IMR-90 (cell line): Measurements from ENCODE around the gene NPAS2. TPM values are rescaled to one million over a fixed set of nuclear protein-coding genes. Genes with fewer than 3 reads are reported as not detected.
A peak's percentile ranks its signal among the peaks of the same experiment; 100 is the strongest.

Source experiments
- ATAC-seq: fragments of 200-7000 bp; cut with Tn5 transposase; 2 replicates; pipeline ENCODE4 v1.9.1; 2020; ENCODE audit warnings: low read depth, mild to moderate bottlenecking, moderate library complexity
- BruUV-seq: library from RNA; stranded (reverse); fragments of 400-500 nt; replicated peaks from 2 replicates; lab custom pipeline; 2021; lab: Mats Ljungman, UMichigan
- CTCF ChIA-PET: fragments of 300-600 bp; formaldehyde crosslinking; extraction: SDS; loops from one replicate; lab custom pipeline; 2021; ENCODE audit warnings: antibody characterized with exemption; lab: Yijun Ruan, JAX
- POLR2A ChIA-PET: fragments of 300-600 bp; sonication (Branson Sonifier 250); formaldehyde crosslinking; loops from one replicate; lab custom pipeline; 2022; ENCODE audit warnings: antibody characterized with exemption; ENCODE audit not compliant: unreplicated experiment; lab: Charles Lee
- DNase-seq: peaks from one replicate; pipeline ENCODE4 v3.0.0; 2013
- H2AFZ ChIP-seq: replicated peaks from 2 replicates; pipeline ENCODE3; 2013; ENCODE audit warnings: low read length, mild to moderate bottlenecking; ENCODE audit not compliant: poor library complexity
- H2AK5ac ChIP-seq: 2 replicates; pipeline ENCODE4 v1.6.1; 2013; ENCODE audit warnings: low read depth, low read length, inconsistent platforms
- H2AK9ac ChIP-seq: replicated peaks from 2 replicates; pipeline ENCODE3; 2013; ENCODE audit warnings: mild to moderate bottlenecking, low read depth, low read length, moderate library complexity; ENCODE audit not compliant: poor library complexity
- H2BK120ac ChIP-seq: 2 replicates; pipeline ENCODE4 v1.6.1; 2013; ENCODE audit warnings: low read depth, low read length, inconsistent platforms
- H2BK15ac ChIP-seq: 3 replicates; pipeline ENCODE4 v1.6.1; 2013; ENCODE audit warnings: low read depth, low read length, inconsistent platforms
- H2BK20ac ChIP-seq: 2 replicates; pipeline ENCODE4 v1.6.1; 2013; ENCODE audit warnings: low read depth, mild to moderate bottlenecking, inconsistent platforms, low read length, moderate library complexity
- H2BK5ac ChIP-seq: 2 replicates; pipeline ENCODE4 v1.6.1; 2013; ENCODE audit warnings: mild to moderate bottlenecking, low read depth, low read length, inconsistent platforms; ENCODE audit not compliant: poor library complexity, severe bottlenecking
- H3K14ac ChIP-seq: replicated peaks from 2 replicates; pipeline ENCODE4 v1.6.1; 2013; ENCODE audit warnings: low read depth, low read length, inconsistent platforms
- H3K18ac ChIP-seq: 2 replicates; pipeline ENCODE4 v1.6.1; 2013; ENCODE audit warnings: low read depth, low read length, control low read depth
- H3K23ac ChIP-seq: 2 replicates; pipeline ENCODE4 v1.6.1; 2013; ENCODE audit warnings: low read depth, low read length, inconsistent platforms
- H3K27ac ChIP-seq: 2 replicates; pipeline ENCODE4 v1.5.1; 2013; ENCODE audit warnings: mild to moderate bottlenecking, control low read depth, low read length; ENCODE audit not compliant: insufficient read depth
- H3K27me3 ChIP-seq: 2 replicates; pipeline ENCODE4 v1.6.1; 2013; ENCODE audit warnings: low read length; ENCODE audit not compliant: control insufficient read depth, insufficient read depth
- H3K36me3 ChIP-seq: 2 replicates; pipeline ENCODE4 v1.6.1; 2013; ENCODE audit warnings: low read length, mixed read lengths; ENCODE audit not compliant: control insufficient read depth, insufficient read depth
- H3K4ac ChIP-seq: 2 replicates; pipeline ENCODE4 v1.6.1; 2013; ENCODE audit warnings: low read depth, low read length, inconsistent platforms
- H3K4me1 ChIP-seq: 2 replicates; pipeline ENCODE4 v1.6.1; 2013; ENCODE audit warnings: low read length, mixed read lengths; ENCODE audit not compliant: control insufficient read depth, insufficient read depth
- H3K4me2 ChIP-seq: 2 replicates; pipeline ENCODE4 v1.6.1; 2013; ENCODE audit warnings: low read depth, mild to moderate bottlenecking, control low read depth, low read length, moderate library complexity
- H3K4me3 ChIP-seq: 2 replicates; pipeline ENCODE4 v1.5.1; 2013; ENCODE audit warnings: low read depth, mild to moderate bottlenecking, control low read depth, low read length, moderate library complexity; ENCODE audit not compliant: insufficient read depth
- H3K56ac ChIP-seq: 2 replicates; pipeline ENCODE4 v1.6.1; 2013; ENCODE audit warnings: low read length, inconsistent platforms; ENCODE audit not compliant: insufficient read depth; ENCODE audit errors: extremely low read depth
- H3K79me1 ChIP-seq, 2 experiments: 2 replicates each; pipeline ENCODE4 v1.6.1; 2013; ENCODE audit warnings: low read length in 2 of 2, inconsistent platforms in 1 of 2, low read depth in 1 of 2
- H3K9ac ChIP-seq: 2 replicates; pipeline ENCODE4 v1.6.1; 2013; ENCODE audit warnings: low read depth, low read length, control low read depth
- H3K9me1 ChIP-seq: 2 replicates; pipeline ENCODE4 v1.6.1; 2013; ENCODE audit warnings: low read length, inconsistent platforms; ENCODE audit not compliant: insufficient read depth
- H3K9me3 ChIP-seq: 2 replicates; pipeline ENCODE4 v1.6.1; 2013; ENCODE audit warnings: low read length; ENCODE audit not compliant: control insufficient read depth, insufficient read depth
- H4K20me1 ChIP-seq: 2 replicates; pipeline ENCODE4 v1.6.1; 2013; ENCODE audit warnings: low read length, inconsistent platforms; ENCODE audit not compliant: insufficient read depth
- H4K5ac ChIP-seq: 2 replicates; pipeline ENCODE4 v1.6.1; 2013; ENCODE audit warnings: mild to moderate bottlenecking, low read depth, low read length, control low read depth
- H4K8ac ChIP-seq, 2 experiments: 2 replicates each; pipeline ENCODE4 v1.6.1; 2013; ENCODE audit warnings: low read depth in 2 of 2, low read length in 2 of 2, control low read depth in 1 of 2, inconsistent platforms in 1 of 2
- H4K91ac ChIP-seq: 2 replicates; pipeline ENCODE4 v1.6.1; 2013; ENCODE audit warnings: low read depth, low read length, inconsistent platforms; ENCODE audit not compliant: insufficient read depth
- BHLHE40 ChIP-seq: fragments of 150-350 bp; IDR thresholded peaks from 2 replicates; pipeline ENCODE4 v1.6.1; 2016; ENCODE audit warnings: mild to moderate bottlenecking, low read depth, low read length
- CEBPB ChIP-seq: IDR thresholded peaks from 2 replicates; pipeline ENCODE4 v1.6.1; 2012; ENCODE audit warnings: low read depth, low read length, improper control_type of control experiment
- CHD1 ChIP-seq: IDR thresholded peaks from 2 replicates; pipeline ENCODE4 v1.6.1; 2012; ENCODE audit warnings: low read depth, low read length, improper control_type of control experiment
- FOS ChIP-seq: fragments of 150-350 bp; IDR thresholded peaks from 2 replicates; pipeline ENCODE4 v1.6.1; 2016; ENCODE audit warnings: low read depth, low read length
- MAFK ChIP-seq: IDR thresholded peaks from 2 replicates; pipeline ENCODE4 v1.6.1; 2012; ENCODE audit warnings: low read depth, low read length, improper control_type of control experiment
- MAZ ChIP-seq: IDR thresholded peaks from 2 replicates; pipeline ENCODE4 v1.6.1; 2012; ENCODE audit warnings: low read depth, mild to moderate bottlenecking, low read length, improper control_type of control experiment, moderate library complexity, borderline replicate concordance
- MXI1 ChIP-seq: IDR thresholded peaks from 2 replicates; pipeline ENCODE4 v1.6.1; 2012; ENCODE audit warnings: low read depth, mild to moderate bottlenecking, low read length, moderate library complexity, borderline replicate concordance
- NFE2L2 ChIP-seq: fragments of 150-350 bp; IDR thresholded peaks from 2 replicates; pipeline ENCODE4 v1.6.1; 2016; ENCODE audit warnings: low read depth, mild to moderate bottlenecking, low read length
- POLR2A ChIP-seq: IDR thresholded peaks from 2 replicates; pipeline ENCODE4 v1.6.1; 2012; ENCODE audit warnings: mild to moderate bottlenecking, low read depth, low read length
- RAD21 ChIP-seq: IDR thresholded peaks from 2 replicates; pipeline ENCODE4 v1.6.1; 2012; ENCODE audit warnings: low read length, improper control_type of control experiment
- RCOR1 ChIP-seq: IDR thresholded peaks from 2 replicates; pipeline ENCODE4 v1.6.1; 2012; ENCODE audit warnings: mild to moderate bottlenecking, low read length, improper control_type of control experiment; ENCODE audit not compliant: insufficient replicate concordance
- RFX5 ChIP-seq: IDR thresholded peaks from 2 replicates; pipeline ENCODE4 v1.8.0; 2012; ENCODE audit warnings: low read depth, mild to moderate bottlenecking, low read length, moderate library complexity
- SMC3 ChIP-seq: fragments of 150-350 bp; IDR thresholded peaks from 2 replicates; pipeline ENCODE4 v1.6.1; 2016; ENCODE audit warnings: low read depth, mild to moderate bottlenecking, antibody characterized with exemption, low read length, moderate library complexity
- whole genome bisulfite sequencing, 2 experiments: methylation state at CpG; one replicate each; pipeline versions ENCODE4 v1.1.5 to v1.1.7; 2013; ENCODE audit warnings: missing lambda C conversion rate in 2 of 2; ENCODE audit not compliant: insufficient read length in 1 of 2; ENCODE audit errors: extremely low coverage in 2 of 2; 5-methylcytosine and 5-hydroxymethylcytosine counted together
- dilution Hi-C: fragments of 300-500 bp; cut with HindIII; formaldehyde crosslinking; loops from one replicate; pipeline ENCODE4 v1.14.3; 2018; ENCODE audit warnings: low sequenced_read_pairs; ENCODE audit not compliant: unreplicated experiment
- in situ Hi-C: fragments of 300-500 bp; cut with MboI; formaldehyde crosslinking; loops from 3 replicates; pipeline ENCODE4 v1.14.3; 2019; ENCODE audit warnings: low sequenced_read_pairs, inconsistent platforms, mixed read lengths
- intact Hi-C: fragments of 100-400 bp; cut with micrococcal nuclease; formaldehyde crosslinking; loops from 2 replicates; pipeline ENCODE4 v1.10.0; 2022
- polyA plus RNA-seq, 3 experiments: library from polyadenylated mRNA; depleted of rRNA; stranded (reverse); fragments of >200 nt; gene quantifications; 2 replicates each; pipeline ENCODE4 v1.2.3, GENCODE V29; 2012; ENCODE audit warnings: low replicate concordance in 1 of 3
- total RNA-seq: library from RNA; depleted of rRNA; stranded (reverse); fragments of >200 nt; gene quantifications from 2 replicates; pipeline ENCODE4 v1.2.3, GENCODE V29; 2012
- TF ChIP-seq, protein P1 (sequence below): fragments of 150-350 bp; IDR thresholded peaks from 2 replicates; pipeline ENCODE4 v1.6.1; 2017; ENCODE audit warnings: mild to moderate bottlenecking, antibody characterized with exemption, low read length, low read depth
- TF ChIP-seq, protein P2 (sequence below): conservative IDR thresholded peaks from 2 replicates; pipeline ENCODE4 v1.5.1; 2012; ENCODE audit warnings: mild to moderate bottlenecking, low read depth, low read length, improper control_type of control experiment
- TF ChIP-seq, protein P3 (sequence below): fragments of 150-350 bp; IDR thresholded peaks from 2 replicates; pipeline ENCODE4 v1.6.1; 2016; ENCODE audit warnings: low read depth, mild to moderate bottlenecking, low read length, moderate library complexity, borderline replicate concordance

The NPAS2 gene
- total and polyA plus RNA-seq, 2 of the 4 experiments (the other 2 are of a cell fraction), result 5.2 to 14.8 TPM

DNA sequence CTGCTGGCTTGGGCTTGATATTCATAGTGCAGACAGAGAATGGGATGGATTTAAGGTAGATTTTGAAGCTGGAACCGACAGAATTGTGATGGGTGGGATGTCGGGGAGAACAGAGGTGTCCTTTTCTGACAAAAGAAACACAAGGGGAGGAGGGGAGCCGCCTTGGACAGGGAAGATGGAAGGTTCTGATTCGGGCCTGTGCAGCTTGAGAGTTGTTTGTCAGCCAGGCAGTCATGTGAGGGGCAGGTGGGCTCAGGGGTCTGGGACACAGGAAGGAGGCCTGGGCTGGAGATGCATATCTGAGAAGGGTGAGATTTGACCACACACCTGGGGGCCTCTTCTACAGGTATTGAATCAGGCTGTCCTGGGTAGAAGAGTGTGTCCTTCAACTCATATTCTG lies 41.4 kb downstream of the NPAS2 start:
- Histone ChIP-seq H3K36me3 (no peaks in the 10 kb centered on the region), H3K4me2 (no peak overlapping the region), H3K4me1 (peaks cover 16% of the 10 kb centered on the region), H2BK5ac (no peak overlapping the region), H4K5ac (no peak overlapping the region), H4K91ac (no peak overlapping the region), H3K27ac (no peak overlapping the region), H3K9me1 (peaks cover 20% of the 10 kb centered on the region), H2BK120ac (no peak overlapping the region), H2BK20ac (0 out of 2 replicates have a peak overlapping the region, but pooled peaks have one; percentile 14), H3K27me3 (no peaks in the 10 kb centered on the region), H2AFZ (no peak overlapping the region), H2AK9ac (no peak overlapping the region), H3K9ac (no peak overlapping the region), H3K79me1 (peaks cover 35 to 79% of the 10 kb centered on the region in 2 experiments), H3K4ac (peak overlapping the region; percentile 13; the same call in 1 of the 2 replicates), H3K4me3 (no peak overlapping the region), H3K18ac (no peak overlapping the region), H2AK5ac (peak overlapping the region; percentile 26), H3K9me3 (no peaks in the 10 kb centered on the region), H3K14ac (0 out of 2 replicates have a peak overlapping the region, but pooled peaks have one; percentile 12), H3K56ac (no peak overlapping the region), H4K8ac (no peak overlapping the region), H3K23ac (no peak overlapping the region), H2BK15ac (0 out of 3 replicates have a peak overlapping the region, but pooled peaks have one; percentile 11), H4K20me1 (peaks cover 5% of the 10 kb centered on the region)
- POLR2A ChIA-PET, result no interaction called here
- in situ Hi-C loops (no loop called here), intact Hi-C loops (no loop called here), dilution Hi-C loops (no loop called here)
- BruUV-seq, result no TSS peak
- DNase-seq, result no peak
- no peak for TF ChIP-seq BHLHE40
- no peak for TF ChIP-seq FOS
- no peak for TF ChIP-seq RAD21
- TF ChIP-seq MAFK, result no peak
- no peak for TF ChIP-seq MAZ
- no peak for TF ChIP-seq CHD1
- no peak for TF ChIP-seq CEBPB
- no peak for TF ChIP-seq POLR2A
- TF ChIP-seq, protein P1, sequence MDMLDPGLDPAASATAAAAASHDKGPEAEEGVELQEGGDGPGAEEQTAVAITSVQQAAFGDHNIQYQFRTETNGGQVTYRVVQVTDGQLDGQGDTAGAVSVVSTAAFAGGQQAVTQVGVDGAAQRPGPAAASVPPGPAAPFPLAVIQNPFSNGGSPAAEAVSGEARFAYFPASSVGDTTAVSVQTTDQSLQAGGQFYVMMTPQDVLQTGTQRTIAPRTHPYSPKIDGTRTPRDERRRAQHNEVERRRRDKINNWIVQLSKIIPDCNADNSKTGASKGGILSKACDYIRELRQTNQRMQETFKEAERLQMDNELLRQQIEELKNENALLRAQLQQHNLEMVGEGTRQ, result no peak
- TF ChIP-seq, protein P2, sequence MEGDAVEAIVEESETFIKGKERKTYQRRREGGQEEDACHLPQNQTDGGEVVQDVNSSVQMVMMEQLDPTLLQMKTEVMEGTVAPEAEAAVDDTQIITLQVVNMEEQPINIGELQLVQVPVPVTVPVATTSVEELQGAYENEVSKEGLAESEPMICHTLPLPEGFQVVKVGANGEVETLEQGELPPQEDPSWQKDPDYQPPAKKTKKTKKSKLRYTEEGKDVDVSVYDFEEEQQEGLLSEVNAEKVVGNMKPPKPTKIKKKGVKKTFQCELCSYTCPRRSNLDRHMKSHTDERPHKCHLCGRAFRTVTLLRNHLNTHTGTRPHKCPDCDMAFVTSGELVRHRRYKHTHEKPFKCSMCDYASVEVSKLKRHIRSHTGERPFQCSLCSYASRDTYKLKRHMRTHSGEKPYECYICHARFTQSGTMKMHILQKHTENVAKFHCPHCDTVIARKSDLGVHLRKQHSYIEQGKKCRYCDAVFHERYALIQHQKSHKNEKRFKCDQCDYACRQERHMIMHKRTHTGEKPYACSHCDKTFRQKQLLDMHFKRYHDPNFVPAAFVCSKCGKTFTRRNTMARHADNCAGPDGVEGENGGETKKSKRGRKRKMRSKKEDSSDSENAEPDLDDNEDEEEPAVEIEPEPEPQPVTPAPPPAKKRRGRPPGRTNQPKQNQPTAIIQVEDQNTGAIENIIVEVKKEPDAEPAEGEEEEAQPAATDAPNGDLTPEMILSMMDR, result no peak
- no peak for TF ChIP-seq MXI1
- no peak for TF ChIP-seq RFX5
- no peak for TF ChIP-seq SMC3
- TF ChIP-seq, protein P3, sequence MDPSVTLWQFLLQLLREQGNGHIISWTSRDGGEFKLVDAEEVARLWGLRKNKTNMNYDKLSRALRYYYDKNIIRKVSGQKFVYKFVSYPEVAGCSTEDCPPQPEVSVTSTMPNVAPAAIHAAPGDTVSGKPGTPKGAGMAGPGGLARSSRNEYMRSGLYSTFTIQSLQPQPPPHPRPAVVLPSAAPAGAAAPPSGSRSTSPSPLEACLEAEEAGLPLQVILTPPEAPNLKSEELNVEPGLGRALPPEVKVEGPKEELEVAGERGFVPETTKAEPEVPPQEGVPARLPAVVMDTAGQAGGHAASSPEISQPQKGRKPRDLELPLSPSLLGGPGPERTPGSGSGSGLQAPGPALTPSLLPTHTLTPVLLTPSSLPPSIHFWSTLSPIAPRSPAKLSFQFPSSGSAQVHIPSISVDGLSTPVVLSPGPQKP, result no peak
- TF ChIP-seq NFE2L2, result no peak
- TF ChIP-seq RCOR1, result no peak
- 90% methylated on average over 2 of the region's 4 CpGs; no CpG with 5 or more reads in 1 of the 2 experiments for WGBS, 2 experiments
- ATAC-seq, result no peak
- CTCF ChIA-PET, result no interaction called here
